ENCODE data around the gene ERI3.
"Not testable (repeated sequence)": the region's sequence is repeated elsewhere in the genome, so short reads cannot be mapped to it uniquely, and the experiment has no call there.

Gene ERI3

DNA sequence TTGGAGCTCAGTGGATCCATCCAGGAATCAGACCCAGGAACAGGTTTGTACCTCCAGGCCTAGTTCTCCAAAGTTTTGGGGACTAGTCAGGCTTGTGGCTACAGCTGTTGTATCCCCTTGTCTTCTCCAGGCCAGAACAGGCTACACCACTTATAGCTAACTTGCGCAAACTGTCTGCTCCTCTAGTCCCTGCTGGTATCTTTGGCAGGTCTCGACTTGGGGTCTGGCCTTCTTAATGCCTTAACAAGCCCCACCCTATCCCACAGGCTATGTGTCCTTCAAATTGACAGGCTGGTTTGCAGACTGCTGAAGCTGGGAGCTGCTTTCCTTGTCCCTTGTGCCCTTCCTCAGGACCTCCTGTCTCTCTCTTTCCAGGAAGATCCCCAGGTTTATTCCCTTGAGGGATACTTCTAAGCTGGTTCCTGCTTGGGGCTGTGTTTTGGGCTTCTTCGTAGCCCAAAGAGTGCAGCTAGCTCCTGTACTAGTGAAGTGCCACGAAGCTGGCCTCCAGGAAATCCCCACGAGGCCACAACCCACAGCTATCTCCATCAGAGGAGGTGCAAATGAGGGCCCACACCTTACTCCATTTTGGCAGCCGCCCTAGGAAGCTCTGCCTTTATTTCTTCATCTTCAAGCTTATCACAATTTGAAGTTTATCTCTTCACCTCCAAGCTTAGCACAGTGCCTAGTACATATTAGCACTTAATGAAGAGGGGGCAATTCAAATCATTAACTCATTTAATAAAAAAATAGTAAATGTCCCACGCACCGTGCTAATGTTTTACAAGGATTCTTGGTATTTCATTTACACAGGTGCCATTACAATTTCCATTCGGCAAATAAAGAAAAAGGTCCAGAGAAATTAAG is 142.5 kb downstream of the ERI3 start:
- Histone ChIP-seq H3K27ac (ENCODE audit: low read depth, low read length) (no peak overlapping the region), H3K4me3 (ENCODE audit: insufficient read depth, low read length, poor library complexity, severe bottlenecking) (peak overlapping the region; percentile 96), H3K79me2 (ENCODE audit: insufficient read depth, low read length) (peaks cover 9% of the 10 kb centered on the region; the same call in 1 of the 2 replicates), H3K9me2 (replicated peaks; ENCODE audit: insufficient read depth, low read length) (no peaks in the 10 kb centered on the region), H3K9me3 (ENCODE audit: insufficient read depth, low read length) (no peaks in the 10 kb centered on the region), H3F3A (ENCODE audit: insufficient read depth) (no peaks in the 10 kb centered on the region), H2AFZ (ENCODE audit: low read depth, low read length, severe bottlenecking) (peak overlapping the region; percentile 88), H3K36me3 (ENCODE audit: low read length) (no peaks in the 10 kb centered on the region), H4K20me1 (ENCODE audit: low read depth, low read length) (no peaks in the 10 kb centered on the region), H3K27me3 (ENCODE audit: low read length) (no peaks in the 10 kb centered on the region), H3K9ac (ENCODE audit: low read length) (peak overlapping the region; percentile 77), H3K4me2 (ENCODE audit: low read depth, low read length, poor library complexity, severe bottlenecking) (peak overlapping the region; percentile 79)
- TF ChIP-seq, protein P1, sequence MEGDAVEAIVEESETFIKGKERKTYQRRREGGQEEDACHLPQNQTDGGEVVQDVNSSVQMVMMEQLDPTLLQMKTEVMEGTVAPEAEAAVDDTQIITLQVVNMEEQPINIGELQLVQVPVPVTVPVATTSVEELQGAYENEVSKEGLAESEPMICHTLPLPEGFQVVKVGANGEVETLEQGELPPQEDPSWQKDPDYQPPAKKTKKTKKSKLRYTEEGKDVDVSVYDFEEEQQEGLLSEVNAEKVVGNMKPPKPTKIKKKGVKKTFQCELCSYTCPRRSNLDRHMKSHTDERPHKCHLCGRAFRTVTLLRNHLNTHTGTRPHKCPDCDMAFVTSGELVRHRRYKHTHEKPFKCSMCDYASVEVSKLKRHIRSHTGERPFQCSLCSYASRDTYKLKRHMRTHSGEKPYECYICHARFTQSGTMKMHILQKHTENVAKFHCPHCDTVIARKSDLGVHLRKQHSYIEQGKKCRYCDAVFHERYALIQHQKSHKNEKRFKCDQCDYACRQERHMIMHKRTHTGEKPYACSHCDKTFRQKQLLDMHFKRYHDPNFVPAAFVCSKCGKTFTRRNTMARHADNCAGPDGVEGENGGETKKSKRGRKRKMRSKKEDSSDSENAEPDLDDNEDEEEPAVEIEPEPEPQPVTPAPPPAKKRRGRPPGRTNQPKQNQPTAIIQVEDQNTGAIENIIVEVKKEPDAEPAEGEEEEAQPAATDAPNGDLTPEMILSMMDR (IDR thresholded peaks at IDR 0.05; ENCODE audit: insufficient read depth, low read length, poor library complexity, severe bottlenecking) = no peak
- TF ChIP-seq EZH2phosphoT487 (conservative IDR thresholded peaks at IDR 0.05; ENCODE audit: low read length) = no peak

DNA sequence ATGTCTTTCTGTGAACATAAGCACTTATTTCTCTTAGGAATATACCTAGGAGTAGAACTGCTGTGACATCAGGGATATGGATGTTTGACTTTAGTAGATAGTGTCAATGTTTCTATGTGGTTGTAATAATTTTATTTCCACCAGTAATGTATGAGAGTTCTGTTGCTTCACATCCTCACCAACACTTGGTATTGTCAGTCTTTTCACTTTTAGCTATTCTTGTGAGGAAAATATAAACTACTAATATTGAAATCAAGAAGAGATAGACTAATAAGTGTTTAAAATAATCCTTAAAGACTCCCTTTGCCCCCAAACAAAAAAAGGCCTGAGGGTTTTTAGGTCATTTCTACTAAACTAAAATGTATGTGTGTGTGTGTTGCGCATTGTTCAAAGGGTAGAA is 144.5 kb downstream of the ERI3 start:
- Histone ChIP-seq H3K9me2 (replicated peaks; ENCODE audit: insufficient read depth, low read length) (no peaks in the 10 kb centered on the region), H3K4me3 (ENCODE audit: insufficient read depth, low read length, poor library complexity, severe bottlenecking) (no peak overlapping the region), H3K4me2 (ENCODE audit: low read depth, low read length, poor library complexity, severe bottlenecking) (no peak overlapping the region), H3K36me3 (ENCODE audit: low read length) (no peaks in the 10 kb centered on the region), H3F3A (ENCODE audit: insufficient read depth) (no peaks in the 10 kb centered on the region), H4K20me1 (ENCODE audit: low read depth, low read length) (no peaks in the 10 kb centered on the region), H3K9me3 (ENCODE audit: insufficient read depth, low read length) (no peaks in the 10 kb centered on the region), H2AFZ (ENCODE audit: low read depth, low read length, severe bottlenecking) (no peak overlapping the region), H3K9ac (ENCODE audit: low read length) (no peak overlapping the region), H3K27me3 (ENCODE audit: low read length) (no peaks in the 10 kb centered on the region), H3K79me2 (ENCODE audit: insufficient read depth, low read length) (peaks cover 9% of the 10 kb centered on the region; the same call in 1 of the 2 replicates), H3K27ac (ENCODE audit: low read depth, low read length) (no peak overlapping the region)
- no peak for TF ChIP-seq EZH2phosphoT487 (conservative IDR thresholded peaks at IDR 0.05; ENCODE audit: low read length)
- TF ChIP-seq, protein P1 (IDR thresholded peaks at IDR 0.05; ENCODE audit: insufficient read depth, low read length, poor library complexity, severe bottlenecking) = no peak

DNA sequence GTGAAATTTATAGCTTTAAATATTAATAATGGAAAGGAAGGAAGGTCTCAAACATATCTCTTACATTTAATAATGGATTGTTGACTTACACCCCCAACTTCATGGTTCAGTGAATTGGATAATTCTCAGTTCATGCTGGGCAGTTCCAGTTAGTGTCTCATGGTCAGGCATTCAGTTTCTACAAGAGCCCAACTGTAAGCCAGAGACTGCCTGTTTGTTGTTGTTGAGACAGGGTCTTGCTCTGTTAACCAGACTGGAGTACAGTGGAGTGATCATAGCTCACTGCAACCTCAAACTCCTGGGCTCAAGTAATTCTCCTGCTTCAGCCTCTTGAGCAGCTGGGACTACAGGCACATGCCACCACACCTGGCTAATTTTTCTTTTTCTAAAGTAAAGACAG is 146.8 kb downstream of the ERI3 start:
- Histone ChIP-seq H3K9me3 (ENCODE audit: insufficient read depth, low read length) (no peaks in the 10 kb centered on the region), H3K27me3 (ENCODE audit: low read length) (no peaks in the 10 kb centered on the region), H2AFZ (ENCODE audit: low read depth, low read length, severe bottlenecking) (no peak overlapping the region), H3K9ac (ENCODE audit: low read length) (no peak overlapping the region), H4K20me1 (ENCODE audit: low read depth, low read length) (no peaks in the 10 kb centered on the region), H3F3A (ENCODE audit: insufficient read depth) (no peaks in the 10 kb centered on the region), H3K4me3 (ENCODE audit: insufficient read depth, low read length, poor library complexity, severe bottlenecking) (no peak overlapping the region), H3K9me2 (replicated peaks; ENCODE audit: insufficient read depth, low read length) (no peaks in the 10 kb centered on the region), H3K4me2 (ENCODE audit: low read depth, low read length, poor library complexity, severe bottlenecking) (no peak overlapping the region), H3K27ac (ENCODE audit: low read depth, low read length) (no peak overlapping the region), H3K79me2 (ENCODE audit: insufficient read depth, low read length) (no peaks in the 10 kb centered on the region), H3K36me3 (ENCODE audit: low read length) (no peaks in the 10 kb centered on the region)
- TF ChIP-seq, protein P1 (IDR thresholded peaks at IDR 0.05; ENCODE audit: insufficient read depth, low read length, poor library complexity, severe bottlenecking) = no peak
- no peak for TF ChIP-seq EZH2phosphoT487 (conservative IDR thresholded peaks at IDR 0.05; ENCODE audit: low read length)

DNA sequence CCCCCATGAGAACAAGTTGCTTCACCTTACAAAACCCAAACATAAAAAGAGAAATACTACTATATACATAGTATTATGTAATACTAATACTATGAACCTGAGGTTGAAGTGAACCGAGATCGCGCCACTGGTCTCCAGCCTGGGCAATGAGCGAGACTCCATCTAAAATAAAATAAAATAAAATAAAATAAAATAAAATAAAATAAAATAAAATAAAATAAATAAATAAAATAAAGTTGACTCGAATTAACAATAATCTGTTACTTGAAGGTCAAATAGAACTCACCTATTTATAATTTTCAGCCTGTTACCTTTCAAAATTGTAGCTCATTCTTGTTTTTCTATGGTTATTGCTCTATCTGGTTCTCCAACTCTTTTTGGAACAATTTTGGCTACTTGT is 148.5 kb downstream of the ERI3 start:
- H3F3A ChIP-seq (ENCODE audit: insufficient read depth); H3K27ac ChIP-seq (ENCODE audit: low read depth, low read length); H3K9me3 ChIP-seq (ENCODE audit: insufficient read depth, low read length): not testable (repeated sequence)

More for the DNA sequence above, 148.5 kb downstream of the ERI3 start:
- H3K27me3 ChIP-seq (ENCODE audit: low read length); H3K9me2 ChIP-seq (replicated peaks; ENCODE audit: insufficient read depth, low read length); H3K4me2 ChIP-seq (ENCODE audit: low read depth, low read length, poor library complexity, severe bottlenecking); H2AFZ ChIP-seq (ENCODE audit: low read depth, low read length, severe bottlenecking); H3K9ac ChIP-seq (ENCODE audit: low read length); H3K36me3 ChIP-seq (ENCODE audit: low read length); H3K4me3 ChIP-seq (ENCODE audit: insufficient read depth, low read length, poor library complexity, severe bottlenecking); H3K79me2 ChIP-seq (ENCODE audit: insufficient read depth, low read length); H4K20me1 ChIP-seq (ENCODE audit: low read depth, low read length): not testable (repeated sequence)

All from SU-DHL-6 (cell line).